Adrenal gland (tissue), 12 donors: ENCODE results near the gene IMPDH1. TPM values are rescaled to one million over a fixed set of nuclear protein-coding genes. Genes with fewer than 3 reads are reported as not detected.

Experiments used
- DNase-seq, 7 donors: peaks; one replicate each; pipeline ENCODE4 v3.0.0-alpha.2; 2019 to 2020
- H3K27ac ChIP-seq, 5 donors: fragments of 200-600 bp; sonication (generic) in 4 of 5; 1 replicate in 3 of 5; 2 replicates in 2 of 5; pipeline versions ENCODE4 v1.5.1 to v1.8.0; 2016 to 2020; ENCODE audit warnings: mild to moderate bottlenecking in 1 of 5
- H3K27me3 ChIP-seq: fragments of 200-600 bp; 2 replicates; pipeline ENCODE4 v1.8.0; 2021
- H3K36me3 ChIP-seq, 2 donors: fragments of 200-600 bp; replicated peaks in 1 of 2; 1 replicate in 1 of 2; 2 replicates in 1 of 2; pipeline versions ENCODE4 v1.5.1 to v1.8.0; 2018 to 2022
- H3K4me1 ChIP-seq, 2 donors: fragments of 200-600 bp; replicated peaks in 1 of 2; 1 replicate in 1 of 2; 2 replicates in 1 of 2; pipeline versions ENCODE4 v1.5.1 to v1.8.0; 2018 to 2021
- H3K4me3 ChIP-seq, 4 donors: fragments of 200-600 bp; sonication (generic) in 3 of 4; one replicate each; pipeline ENCODE4 v1.5.1; 2016 to 2018
- H3K9me3 ChIP-seq, 3 donors: fragments of 200-600 bp; sonication (generic) in 1 of 3; replicated peaks in 1 of 3; 1 replicate in 2 of 3; 2 replicates in 1 of 3; pipeline versions ENCODE4 v1.5.1 to v1.8.0; 2016 to 2021
- CTCF ChIP-seq, 6 experiments: fragments of 450-650 bp in 4 of 6; fragments of 200-600 bp in 2 of 6; sonication (generic) in 1 of 6; IDR thresholded peaks; 1 replicate in 5 of 6; 2 replicates in 1 of 6; pipeline versions ENCODE4 v1.5.1 to v1.8.0; 2016 to 2021; ENCODE audit warnings: antibody characterized with exemption in 6 of 6, mild to moderate bottlenecking in 2 of 6, moderate library complexity in 1 of 6
- POLR2A ChIP-seq, 2 donors: fragments of 450-650 bp; IDR thresholded peaks; one replicate each; pipeline ENCODE4 v1.6.1; 2017; ENCODE audit warnings: antibody characterized with exemption in 2 of 2, mild to moderate bottlenecking in 2 of 2, moderate library complexity in 1 of 2
- WGBS, 4 donors: extraction: QIAGEN DNeasy Blood & Tissue Kit in 2 of 4; methylation state at CpG; one replicate each; pipeline versions ENCODE4 v1.1.5 to v1.1.7; 2013 to 2017; 5-methylcytosine and 5-hydroxymethylcytosine counted together
- intact Hi-C, 2 donors: fragments of 100-400 bp; cut with DNase I; formaldehyde crosslinking; loops; one replicate each; pipeline versions ENCODE4 v1.14.1 to v1.15.0; 2022 to 2023
- polyA plus RNA-seq, 3 donors: library from polyadenylated mRNA; stranded (reverse); fragments of 200-250 nt in 2 of 3; fragments of 350-450 nt in 1 of 3; fragmentation: Illumina TruSeq in 1 of 3; extraction: RNeasy Lipid Tissue Mini Kit (QIAGEN cat#74804) in 1 of 3; gene quantifications; one replicate each; pipeline ENCODE4 v1.2.3, GENCODE V29; 2013 to 2014
- total RNA-seq, 9 donors: library from RNA; depleted of rRNA in 4 of 9; stranded (reverse); fragments of >200 nt in 4 of 9; fragments of 120-200 nt in 1 of 9; fragmentation: NEBNext Ultra II Directional in 1 of 9; extraction: Animal tissue kit (Norgen Biotek cat#: 25700) in 1 of 9; gene quantifications; one replicate each; pipeline versions ENCODE4 v1.1.0 to v1.2.4, GENCODE V29; 2013 to 2023
- donor health status: healthy with polysubstance abuse.
- donor health status: Bipolar disorder and iron deficiency.
- donor health status: DM: yes; HTN: yes; CAD: no.
- donor health status: DM: no; HTN: no; CAD: no.
- donor health status: DM: no; HTN: no; CAD: no.
- donor health status: DM: yes; HTN: yes; CAD: no.

The IMPDH1 gene
- total and polyA plus RNA-seq, 12 donors: 11.8 to 52.4 (median 32.4) TPM

GRCh38 chr7:128402356-128402755 lies 7.4 kb downstream of the IMPDH1 start:
- Histone ChIP-seq H3K27ac (no peak overlapping the region), H3K4me3 (no peak overlapping the region), H3K9me3 (no peaks in the 10 kb centered on the region), H3K4me1 (peaks cover 6 to 26% of the 10 kb centered on the region in 2 donors), H3K36me3 (peaks cover 0 to 24% of the 10 kb centered on the region in 2 donors), H3K27me3 (no peaks in the 10 kb centered on the region)
- no peak for DNase-seq
- intact Hi-C loops: loop anchor here in 1 of 2 donors (10.0 kb wide), 1 partner anchor 62 kb away; no protein-coding TSS in a partner anchor
- WGBS, 4 donors: 44 to 80% (median 77%) methylated on average over 1 to 2 of the region's 2 CpGs
- no peak for TF ChIP-seq POLR2A (IDR thresholded peaks at IDR 0.05)
- no peak for TF ChIP-seq CTCF (IDR thresholded peaks at IDR 0.05)

GRCh38 chr7:128400566-128400965 lies 9.2 kb downstream of the IMPDH1 start:
- no peaks in the 10 kb centered on the region for H3K27me3 ChIP-seq
- no peaks in the 10 kb centered on the region for H3K9me3 ChIP-seq
- intact Hi-C loops: loop anchor here in 1 of 2 donors (10.0 kb wide), 1 partner anchor 64 kb away; no protein-coding TSS in a partner anchor
- DNase-seq: no peak
- peaks cover 5 to 16% of the 10 kb centered on the region in 2 donors for H3K4me1 ChIP-seq
- no peak overlapping the region for H3K4me3 ChIP-seq
- H3K36me3 ChIP-seq: peaks cover 0 to 42% of the 10 kb centered on the region in 2 donors
- no peak for TF ChIP-seq CTCF (IDR thresholded peaks at IDR 0.05)
- TF ChIP-seq POLR2A (IDR thresholded peaks at IDR 0.05): no peak
- no peak overlapping the region for H3K27ac ChIP-seq
- WGBS, 4 donors: 87 to 94% (median 91%) methylated on average over 3 to 5 of the region's 5 CpGs

GRCh38 chr7:128399991-128400390 lies 9.8 kb downstream of the IMPDH1 start:
- Histone ChIP-seq H3K36me3 (peaks cover 0 to 48% of the 10 kb centered on the region in 2 donors), H3K27ac (no peak overlapping the region), H3K27me3 (no peaks in the 10 kb centered on the region), H3K4me3 (no peak overlapping the region), H3K9me3 (no peaks in the 10 kb centered on the region), H3K4me1 (peaks cover 0 to 13% of the 10 kb centered on the region in 2 donors)
- DNase-seq: no peak
- intact Hi-C loops: loop anchor here in 1 of 2 donors (5.0 to 10.0 kb wide), 2 partner anchors 32 to 65 kb away; no protein-coding TSS in a partner anchor
- WGBS, 4 donors: 86 to 95% (median 91%) methylated on average over 3 to 7 of the region's 7 CpGs
- TF ChIP-seq CTCF (IDR thresholded peaks at IDR 0.05): no peak
- no peak for TF ChIP-seq POLR2A (IDR thresholded peaks at IDR 0.05)

- no peak for DNase-seq
- Histone ChIP-seq H3K9me3 (no peaks in the 10 kb centered on the region), H3K4me1 (peaks cover 0 to under 1% of the 10 kb centered on the region in 2 donors), H3K27me3 (no peaks in the 10 kb centered on the region), H3K36me3 (peaks cover 0 to 57% of the 10 kb centered on the region in 2 donors), H3K27ac (no peak overlapping the region), H3K4me3 (no peak overlapping the region)
- TF ChIP-seq CTCF (IDR thresholded peaks at IDR 0.05): peak in 1 of 6 experiments; percentile 4
- no peak for TF ChIP-seq POLR2A (IDR thresholded peaks at IDR 0.05)
- intact Hi-C loops: loop anchor here in 1 of 2 donors (5.0 kb wide), 1 partner anchor 34 kb away; no protein-coding TSS in a partner anchor
- 49 to 84% (median 59%) methylated on average over 3 to 6 of the region's 6 CpGs for WGBS, 4 donors
These were observed 11.0 kb downstream of the IMPDH1 start for GRCh38 chr7:128398841-128399135.
